ENCODE data around the gene CST7. TPM values are rescaled to one million over a fixed set of nuclear protein-coding genes. Genes with fewer than 3 reads are reported as not detected.

Gene CST7
- total RNA-seq, 2 donors from 2014 or later = not detected

GRCh38 chr20:24994470-24995368 is 45.6 kb downstream of the CST7 start:
- 55 to 60% methylated on average over 17 to 20 of the region's 20 CpGs for WGBS, 2 experiments (ENCODE audit: insufficient coverage in 1 of 2, insufficient read length in 1 of 2)
- peaks cover 34% of the 10 kb centered on the region for H3K27me3 Mint-ChIP-seq (ENCODE audit: insufficient read depth)
- H3K9me3 Mint-ChIP-seq = no peaks in the 10 kb centered on the region
- H3K4me1 ChIP-seq (ENCODE audit: control insufficient read depth, insufficient read depth, low read length) = peaks cover 5% of the 10 kb centered on the region
- H3K9me3 ChIP-seq (ENCODE audit: control insufficient read depth, low read length) = no peaks in the 10 kb centered on the region
- no peak overlapping the region for H3K27ac Mint-ChIP-seq
- no peak overlapping the region for H3K4me3 ChIP-seq (ENCODE audit: low read length)
- peaks cover 17% of the 10 kb centered on the region for H3K4me1 Mint-ChIP-seq
- no peak overlapping the region for H3K27ac ChIP-seq (ENCODE audit: low read depth, low read length)
- no peak overlapping the region for H3K9ac ChIP-seq (ENCODE audit: extremely low read depth, low read length, poor library complexity, severe bottlenecking)
- no peak overlapping the region for H3K4me3 Mint-ChIP-seq
- TF ChIP-seq CTCF (conservative IDR thresholded peaks at IDR 0.05) = peak; percentile 91
- no peaks in the 10 kb centered on the region for H3K36me3 Mint-ChIP-seq (ENCODE audit: low read depth)
- peaks cover 36% of the 10 kb centered on the region for H3K27me3 ChIP-seq (ENCODE audit: control insufficient read depth, insufficient read depth, low read length, poor library complexity, severe bottlenecking)
- no peaks in the 10 kb centered on the region for H3K36me3 ChIP-seq (ENCODE audit: control insufficient read depth, insufficient read depth, low read length)
- peak; percentile 94 for DNase-seq

- H3K36me3 ChIP-seq (ENCODE audit: control insufficient read depth, insufficient read depth, low read length) = no peaks in the 10 kb centered on the region
- H3K9ac ChIP-seq (ENCODE audit: extremely low read depth, low read length, poor library complexity, severe bottlenecking) = no peak overlapping the region
- no peaks in the 10 kb centered on the region for H3K36me3 Mint-ChIP-seq (ENCODE audit: low read depth)
- no peak overlapping the region for H3K27ac ChIP-seq (ENCODE audit: low read depth, low read length)
- peaks cover 14% of the 10 kb centered on the region for H3K4me1 Mint-ChIP-seq
- H3K27ac Mint-ChIP-seq = no peak overlapping the region
- WGBS, 2 experiments (ENCODE audit: insufficient coverage in 1 of 2, insufficient read length in 1 of 2) = 50 to 84% methylated on average over 2 to 8 of the region's 9 CpGs
- no peak overlapping the region for H3K4me3 ChIP-seq (ENCODE audit: low read length)
- H3K9me3 ChIP-seq (ENCODE audit: control insufficient read depth, low read length) = no peaks in the 10 kb centered on the region
- H3K4me3 Mint-ChIP-seq = no peak overlapping the region
- H3K9me3 Mint-ChIP-seq = no peaks in the 10 kb centered on the region
- peaks cover 46% of the 10 kb centered on the region for H3K27me3 ChIP-seq (ENCODE audit: control insufficient read depth, insufficient read depth, low read length, poor library complexity, severe bottlenecking)
- peaks cover 5% of the 10 kb centered on the region for H3K4me1 ChIP-seq (ENCODE audit: control insufficient read depth, insufficient read depth, low read length)
- H3K27me3 Mint-ChIP-seq (ENCODE audit: insufficient read depth) = peaks cover 42% of the 10 kb centered on the region
- TF ChIP-seq CTCF (conservative IDR thresholded peaks at IDR 0.05) = no peak
- DNase-seq = peak; percentile 44
These were observed 46.8 kb downstream of the CST7 start for GRCh38 chr20:24995741-24996448.

GRCh38 chr20:24996449-24997377 is 47.6 kb downstream of the CST7 start:
- Mint-ChIP-seq H3K4me1 (peaks cover 7% of the 10 kb centered on the region), H3K36me3 (ENCODE audit: low read depth) (no peaks in the 10 kb centered on the region), H3K4me3 (no peak overlapping the region), H3K27me3 (ENCODE audit: insufficient read depth) (peaks cover 42% of the 10 kb centered on the region), H3K9me3 (no peaks in the 10 kb centered on the region), H3K27ac (no peak overlapping the region)
- Histone ChIP-seq H3K9ac (ENCODE audit: extremely low read depth, low read length, poor library complexity, severe bottlenecking) (no peak overlapping the region), H3K4me3 (ENCODE audit: low read length) (no peak overlapping the region), H3K9me3 (ENCODE audit: control insufficient read depth, low read length) (no peaks in the 10 kb centered on the region), H3K4me1 (ENCODE audit: control insufficient read depth, insufficient read depth, low read length) (no peaks in the 10 kb centered on the region), H3K27me3 (ENCODE audit: control insufficient read depth, insufficient read depth, low read length, poor library complexity, severe bottlenecking) (peaks cover 46% of the 10 kb centered on the region), H3K36me3 (ENCODE audit: control insufficient read depth, insufficient read depth, low read length) (no peaks in the 10 kb centered on the region), H3K27ac (ENCODE audit: low read depth, low read length) (no peak overlapping the region)
- DNase-seq = peak; percentile 26
- WGBS, 2 experiments (ENCODE audit: insufficient coverage in 1 of 2, insufficient read length in 1 of 2) = 75 to 77% methylated on average over 9 of the region's 9 CpGs
- no peak for TF ChIP-seq CTCF (conservative IDR thresholded peaks at IDR 0.05)
